ENCODE results near the gene PDGFA. TPM values are rescaled to one million over a fixed set of nuclear protein-coding genes. Genes with fewer than 3 reads are reported as not detected.
A peak's percentile ranks its signal among the peaks of the same experiment; 100 is the strongest.

PDGFA gene
- total RNA-seq, 4 donors from 2014 or later, result 5.1 to 13.5 (median 8.5) TPM

DNA sequence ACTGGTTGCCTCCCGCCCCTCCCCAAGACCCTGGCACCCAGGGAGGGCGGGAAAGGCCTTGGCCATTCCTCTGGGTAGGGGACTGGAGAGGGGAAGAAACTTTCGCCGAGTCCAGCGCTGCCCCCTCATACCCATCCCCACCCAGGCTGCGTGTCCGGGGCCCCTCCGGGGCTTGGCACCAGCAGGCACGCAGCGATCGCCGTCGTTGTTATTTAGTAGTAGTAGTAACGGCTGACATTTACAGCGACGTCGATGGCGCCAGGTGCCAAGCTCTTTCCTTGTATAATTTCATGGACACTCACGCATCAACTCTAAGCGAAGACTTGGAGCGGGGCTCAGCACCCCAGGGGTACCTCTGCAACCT lies 3.3 kb upstream of the PDGFA start:
- no peak overlapping the region for H3K27ac ChIP-seq
- DNase-seq, result no peak
- H3K4me1 ChIP-seq, result peaks cover 34 to 55% (median 36%) of the 10 kb centered on the region in 3 donors
- no peaks in the 10 kb centered on the region for H3K9me3 ChIP-seq
- 48% methylated on average over 13 of the region's 21 CpGs; no CpG with 5 or more reads in 1 of the 2 donors for WGBS, 2 donors
- no peak for TF ChIP-seq POLR2A (IDR thresholded peaks at IDR 0.05)
- TF ChIP-seq, protein P1, sequence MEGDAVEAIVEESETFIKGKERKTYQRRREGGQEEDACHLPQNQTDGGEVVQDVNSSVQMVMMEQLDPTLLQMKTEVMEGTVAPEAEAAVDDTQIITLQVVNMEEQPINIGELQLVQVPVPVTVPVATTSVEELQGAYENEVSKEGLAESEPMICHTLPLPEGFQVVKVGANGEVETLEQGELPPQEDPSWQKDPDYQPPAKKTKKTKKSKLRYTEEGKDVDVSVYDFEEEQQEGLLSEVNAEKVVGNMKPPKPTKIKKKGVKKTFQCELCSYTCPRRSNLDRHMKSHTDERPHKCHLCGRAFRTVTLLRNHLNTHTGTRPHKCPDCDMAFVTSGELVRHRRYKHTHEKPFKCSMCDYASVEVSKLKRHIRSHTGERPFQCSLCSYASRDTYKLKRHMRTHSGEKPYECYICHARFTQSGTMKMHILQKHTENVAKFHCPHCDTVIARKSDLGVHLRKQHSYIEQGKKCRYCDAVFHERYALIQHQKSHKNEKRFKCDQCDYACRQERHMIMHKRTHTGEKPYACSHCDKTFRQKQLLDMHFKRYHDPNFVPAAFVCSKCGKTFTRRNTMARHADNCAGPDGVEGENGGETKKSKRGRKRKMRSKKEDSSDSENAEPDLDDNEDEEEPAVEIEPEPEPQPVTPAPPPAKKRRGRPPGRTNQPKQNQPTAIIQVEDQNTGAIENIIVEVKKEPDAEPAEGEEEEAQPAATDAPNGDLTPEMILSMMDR (IDR thresholded peaks at IDR 0.05), result no peak
- intact Hi-C loops (cut with DNase I), result no loop called here
- H3K4me3 ChIP-seq, result peak overlapping the region in 3 of 4 donors; percentile 17 to 64 (median 48)
- H3K36me3 ChIP-seq, result no peaks in the 10 kb centered on the region
- H3K27me3 ChIP-seq, result peaks cover 0 to 82% (median 13%) of the 10 kb centered on the region in 4 donors

DNA sequence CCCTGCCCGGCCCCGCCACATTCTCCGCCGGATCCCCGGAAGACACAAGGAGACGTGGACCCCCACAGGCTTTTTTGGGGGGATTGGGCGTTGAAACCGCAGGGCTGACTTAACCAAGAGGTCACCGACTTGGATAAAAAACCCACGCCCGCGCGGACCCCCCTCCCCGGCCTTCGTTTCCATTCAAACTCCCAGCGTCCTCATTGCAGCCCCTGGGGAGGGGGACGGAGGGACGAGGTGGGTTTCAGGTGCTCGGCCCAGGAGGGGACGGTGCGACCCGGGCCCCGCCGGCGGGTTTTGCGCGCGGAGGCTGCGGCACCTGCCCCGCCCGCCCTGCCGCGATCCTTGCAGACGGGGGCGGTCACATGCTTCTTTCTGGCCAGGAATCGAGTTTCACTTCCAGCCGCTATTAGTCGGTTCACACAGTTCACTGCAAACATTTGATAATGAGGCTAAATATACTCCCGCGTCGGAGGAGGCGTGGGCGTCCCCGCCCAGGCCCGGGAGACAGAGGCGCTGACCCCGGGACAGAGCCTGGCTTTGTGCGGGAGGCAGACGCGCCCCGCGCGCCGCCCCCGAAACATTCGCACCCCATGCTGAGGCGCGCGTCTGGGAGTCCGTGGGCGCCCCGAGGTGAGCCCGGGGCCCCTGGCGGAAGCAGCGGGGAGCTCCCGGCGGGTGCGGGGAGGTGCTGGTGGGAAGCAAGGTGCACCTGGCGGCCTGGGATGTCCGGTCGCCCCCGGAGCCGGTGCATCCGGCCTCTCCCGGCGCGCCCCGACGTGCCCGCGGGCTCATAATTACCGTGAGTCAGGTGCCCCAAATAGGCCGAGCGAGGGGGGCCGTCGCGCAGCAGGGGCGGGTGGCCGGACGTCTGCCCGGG lies 2.7 kb upstream of the PDGFA start:
- peak overlapping the region; percentile 17 to 64 (median 43) for H3K4me3 ChIP-seq
- no peaks in the 10 kb centered on the region for H3K36me3 ChIP-seq
- TF ChIP-seq, protein P1 (IDR thresholded peaks at IDR 0.05), result peak in 1 of 6 experiments; percentile 4
- no peak for TF ChIP-seq POLR2A (IDR thresholded peaks at IDR 0.05)
- peaks cover 34 to 61% (median 42%) of the 10 kb centered on the region in 3 donors for H3K4me1 ChIP-seq
- DNase-seq, result no peak
- H3K27ac ChIP-seq, result peak overlapping the region in 1 of 4 donors; percentile 10
- 0% methylated on average over 15 to 24 of the region's 91 CpGs for WGBS, 2 donors
- intact Hi-C loops (cut with DNase I), result no loop called here
- peaks cover 0 to 84% (median 13%) of the 10 kb centered on the region in 4 donors for H3K27me3 ChIP-seq
- H3K9me3 ChIP-seq, result no peaks in the 10 kb centered on the region

DNA sequence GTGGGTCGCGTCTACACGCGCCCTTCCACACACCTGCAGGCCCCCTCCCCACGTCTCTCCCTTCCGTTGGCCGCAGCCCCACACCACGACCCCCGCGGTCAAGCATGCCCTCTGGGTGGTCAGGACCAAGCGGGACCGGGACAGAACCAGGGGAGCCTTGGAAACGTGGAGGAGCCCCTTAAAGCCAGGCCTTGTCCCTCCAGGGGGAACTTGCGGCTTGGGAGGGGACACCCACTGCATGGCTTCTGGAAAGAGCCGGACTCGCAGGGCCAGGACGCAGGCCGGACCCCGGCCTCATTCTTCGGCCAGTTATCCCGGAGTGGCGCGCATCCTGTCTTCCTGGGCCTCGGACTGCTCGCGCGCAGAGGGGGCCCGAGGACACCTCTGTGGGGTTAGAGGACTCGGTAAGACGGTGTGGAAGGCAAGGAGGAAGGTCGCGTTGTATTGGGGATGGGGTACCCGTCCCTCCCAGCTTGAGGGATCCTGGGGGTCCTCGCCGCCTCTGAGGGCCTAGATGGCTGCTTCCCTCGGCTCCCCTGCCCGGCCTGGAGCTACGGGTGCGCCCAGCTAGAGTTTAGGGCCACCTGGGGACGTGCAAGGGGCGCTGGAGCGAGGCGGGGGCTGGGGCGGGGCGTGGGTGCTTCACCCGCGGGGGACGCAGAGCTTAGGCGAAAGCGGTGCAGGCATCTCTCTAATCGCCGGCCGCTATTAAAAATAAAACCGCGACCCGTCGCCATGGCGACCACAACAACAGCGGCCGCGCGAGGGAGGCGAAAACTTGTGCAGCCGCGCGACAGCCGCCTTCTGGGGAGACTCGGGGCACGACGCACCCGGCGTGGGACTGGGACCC lies 1.8 kb upstream of the PDGFA start:
- WGBS, 2 donors, result 0 to 8% methylated on average over 6 to 10 of the region's 72 CpGs
- TF ChIP-seq, protein P1 (IDR thresholded peaks at IDR 0.05), result no peak
- TF ChIP-seq POLR2A (IDR thresholded peaks at IDR 0.05), result no peak
- intact Hi-C loops (cut with DNase I), result no loop called here
- peak overlapping the region in 3 of 4 donors; percentile 38 to 64 (median 48) for H3K4me3 ChIP-seq
- no peaks in the 10 kb centered on the region for H3K36me3 ChIP-seq
- peaks cover 35 to 68% (median 51%) of the 10 kb centered on the region in 3 donors for H3K4me1 ChIP-seq
- H3K27ac ChIP-seq, result peak overlapping the region in 1 of 4 donors; percentile 10
- H3K27me3 ChIP-seq, result peaks cover 0 to 84% (median 13%) of the 10 kb centered on the region in 4 donors
- no peak for DNase-seq
- no peaks in the 10 kb centered on the region for H3K9me3 ChIP-seq

DNA sequence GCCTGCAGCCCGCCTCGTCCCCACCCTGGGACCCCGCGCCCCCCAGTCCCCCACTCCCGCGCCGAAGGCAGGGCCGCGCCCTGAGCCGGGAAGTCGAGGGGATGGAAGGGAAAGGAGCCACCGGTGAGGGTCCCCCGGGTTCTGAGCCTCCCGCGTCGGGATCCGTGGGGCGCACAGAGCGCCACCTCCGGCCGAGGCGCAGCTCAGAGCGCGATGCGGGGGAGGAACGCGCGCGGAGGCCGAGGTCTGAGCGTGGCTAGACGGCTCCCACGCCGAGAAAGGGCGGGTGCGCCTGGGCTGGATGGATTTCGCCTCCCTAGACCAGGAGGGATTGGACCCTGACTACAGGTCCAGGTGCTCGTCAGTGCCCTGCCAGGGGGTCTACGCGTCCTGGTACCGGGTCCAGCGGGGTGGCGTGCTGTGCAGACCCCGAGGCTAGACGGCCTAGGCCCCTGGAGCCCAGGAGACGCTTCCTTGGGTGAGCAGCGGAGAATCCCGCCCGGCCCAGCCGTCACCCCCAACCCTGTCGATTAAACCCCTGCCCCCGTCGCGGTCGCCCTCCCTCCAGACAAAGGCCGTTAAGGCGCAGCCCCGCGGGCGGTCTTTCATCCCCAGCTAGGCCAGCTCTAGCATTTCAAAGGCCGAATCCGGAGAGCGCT lies 986 bp upstream of the PDGFA start:
- Histone ChIP-seq H3K27ac (peak overlapping the region; percentile 69 to 95 (median 86)), H3K9me3 (no peaks in the 10 kb centered on the region), H3K4me3 (peak overlapping the region; percentile 41 to 78 (median 60)), H3K4me1 (peaks cover 36 to 69% (median 52%) of the 10 kb centered on the region in 3 donors), H3K27me3 (peaks cover 0 to 88% (median 13%) of the 10 kb centered on the region in 4 donors), H3K36me3 (no peaks in the 10 kb centered on the region)
- WGBS, 2 donors, result 15% methylated on average over 7 of the region's 63 CpGs; no CpG with 5 or more reads in 1 of the 2 donors
- intact Hi-C loops (cut with DNase I), result no loop called here
- TF ChIP-seq, protein P1 (IDR thresholded peaks at IDR 0.05), result peak in 1 of 6 experiments; percentile 5
- TF ChIP-seq POLR2A (IDR thresholded peaks at IDR 0.05), result no peak
- DNase-seq, result no peak

Measured in esophagus squamous epithelium (tissue), 5 donors.